NCI-H2107 treated with DMSO at 0.1 percent for 48 hours (cell line): ENCODE results near the gene C10orf62.
A peak's percentile ranks its signal among the peaks of the same experiment; 100 is the strongest.
"Not testable (repeated sequence)": the region's sequence is repeated elsewhere in the genome, so short reads cannot be mapped to it uniquely, and the experiment has no call there.

Experiments used
- DNase-seq: peaks from one replicate; lab custom pipeline; 2025; ENCODE audit not compliant: unreplicated experiment; lab: John Stamatoyannopoulos, UW

The C10orf62 gene

DNA sequence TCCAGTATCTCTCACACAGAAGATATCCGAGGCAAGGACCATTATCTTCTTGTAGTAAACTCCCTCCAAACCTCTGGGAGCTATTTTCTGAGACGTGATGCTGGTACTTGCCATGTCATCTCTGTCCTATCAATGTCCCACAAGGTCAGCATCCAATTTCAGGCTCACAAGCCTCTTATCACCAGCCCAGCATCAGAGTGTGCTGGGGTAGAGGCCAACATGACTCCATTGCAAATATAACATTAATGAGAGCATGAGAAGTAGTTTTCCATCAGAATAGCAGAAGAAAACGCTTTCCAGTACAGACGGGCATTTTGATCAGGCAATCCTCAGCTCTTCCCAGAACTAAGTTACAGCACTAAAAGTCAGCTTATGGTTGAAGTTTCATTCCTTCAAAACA lies 38.2 kb downstream of the C10orf62 start:
- DNase-seq, result no peak

DNA sequence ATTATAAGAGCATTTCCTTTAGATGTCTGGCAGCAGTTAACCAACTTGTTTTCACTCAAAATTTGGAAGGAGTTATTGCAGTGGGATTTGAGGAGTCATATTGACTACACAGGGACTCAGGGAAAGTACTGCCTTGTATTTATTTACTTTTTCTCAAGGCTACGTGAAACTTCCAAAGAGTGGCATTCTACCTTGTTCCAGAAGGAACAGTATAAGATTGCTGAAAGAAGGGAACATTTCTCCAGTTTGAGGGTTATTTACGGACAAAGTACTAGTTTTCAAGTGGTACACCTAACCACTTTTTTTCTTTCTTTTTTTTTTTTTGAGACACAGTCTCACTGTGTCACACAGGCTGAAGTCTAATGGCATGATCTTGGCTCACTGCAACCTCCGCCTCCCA lies 38.7 kb downstream of the C10orf62 start:
- DNase-seq, result no peak

DNA sequence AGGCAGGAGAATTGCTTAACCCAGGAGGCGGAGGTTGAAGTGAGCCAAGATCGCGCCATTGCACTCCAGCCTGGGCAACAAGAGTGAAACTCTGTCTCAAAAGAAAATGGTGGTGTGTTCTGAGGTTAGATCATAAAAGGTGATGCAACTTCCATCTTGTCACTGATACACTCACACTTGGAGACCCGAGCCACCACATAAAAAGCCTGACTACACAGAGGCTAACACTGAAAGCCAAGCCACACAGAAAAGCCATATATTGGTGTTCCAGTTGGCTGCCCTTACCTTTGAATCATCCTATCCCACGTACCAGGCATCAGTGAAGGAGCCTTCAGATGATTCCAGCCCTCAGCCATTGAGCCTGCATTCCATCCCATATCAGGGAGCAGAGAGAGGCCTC lies 39.8 kb downstream of the C10orf62 start:
- DNase-seq, result no peak

DNA sequence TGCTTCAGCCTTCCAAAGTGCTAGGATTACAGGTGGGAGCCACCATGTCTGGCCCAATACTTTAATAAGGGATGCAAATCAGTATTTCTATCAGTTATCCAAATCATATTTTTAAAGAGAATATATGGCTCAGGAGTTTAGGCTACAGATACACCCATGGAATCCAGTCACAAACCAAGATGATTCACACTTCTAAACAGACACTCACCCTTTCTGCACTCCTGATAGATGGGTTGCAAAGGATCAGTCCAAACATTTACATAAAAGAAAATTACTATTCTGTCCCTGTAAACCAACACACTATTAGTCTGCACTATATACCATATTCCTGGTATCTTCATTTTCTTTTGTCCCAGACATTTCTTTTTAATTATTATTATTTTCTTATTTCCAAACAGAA lies 41.6 kb downstream of the C10orf62 start:
- DNase-seq, result no peak

DNA sequence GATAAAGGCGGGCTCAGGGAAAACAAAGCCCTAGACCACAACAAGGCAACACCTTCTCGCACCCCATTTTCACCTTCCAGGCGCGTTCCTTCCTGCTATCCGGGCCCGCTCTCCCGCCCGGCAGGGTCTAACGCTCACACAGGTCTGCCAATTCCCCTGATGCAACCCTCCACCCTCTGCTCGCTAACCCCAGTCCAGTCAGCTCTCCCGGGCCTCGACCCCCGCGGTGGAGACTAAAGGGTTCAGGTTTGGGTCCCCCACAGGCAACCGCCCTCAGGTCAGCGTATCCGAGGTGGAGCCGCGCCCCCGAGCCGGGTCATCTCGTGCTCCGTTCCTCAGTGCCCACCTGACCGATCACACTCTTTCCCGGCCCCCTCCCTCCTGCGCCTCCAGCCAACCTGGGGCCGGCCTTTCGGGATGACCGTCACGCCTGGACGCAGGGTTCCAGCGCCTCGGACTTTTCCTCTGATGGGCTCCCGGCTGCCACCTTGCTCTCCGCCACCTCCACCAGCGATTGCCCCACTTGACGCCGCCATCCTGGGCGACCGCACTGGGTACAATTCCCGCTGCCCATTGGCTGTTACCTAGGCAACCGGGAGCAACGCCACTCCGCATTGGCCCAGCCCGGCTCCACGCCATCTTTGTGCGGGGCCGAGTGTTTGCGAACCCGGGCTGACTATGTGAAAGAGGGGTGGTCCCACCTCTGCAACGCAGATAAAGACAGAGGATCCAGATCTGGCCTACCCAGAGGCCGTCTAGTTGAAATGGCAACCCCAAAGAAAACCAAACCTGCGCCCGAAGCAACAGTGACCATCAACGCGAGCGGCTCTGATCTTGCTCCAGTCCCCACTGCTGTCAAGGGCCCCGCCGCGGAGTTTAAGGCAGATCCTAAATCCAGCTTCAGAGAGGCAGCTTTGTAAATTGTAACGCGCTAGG lies 43.7 kb downstream of the C10orf62 start, which contains the start of gene MORN4:
MORN4 (minus strand) TSS at position 552 of the 936 bp plus-strand sequence. CDS start 13,847 bp downstream, outside the sequence.
- DNase-seq, result peak; percentile 73

DNA sequence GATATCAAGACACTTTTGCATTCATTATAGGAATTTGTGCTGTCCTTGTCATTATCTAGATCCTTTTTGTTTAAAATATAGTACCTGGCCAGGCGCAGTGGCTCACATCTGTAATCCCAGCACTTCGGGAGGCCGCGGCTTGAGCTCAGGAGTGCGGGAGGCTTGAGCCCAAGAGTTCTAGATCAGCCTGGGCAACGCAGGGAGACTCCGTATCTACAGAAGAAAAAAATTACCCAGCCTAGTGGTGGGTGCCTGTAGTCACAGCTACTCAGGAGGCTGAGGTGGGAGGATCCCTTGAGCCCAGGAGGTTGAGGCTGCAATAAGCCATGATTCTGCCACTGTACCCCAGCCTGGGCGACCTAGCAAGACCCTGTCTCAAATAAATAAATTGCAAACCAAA lies 44.4 kb downstream of the C10orf62 start:
- no peak for DNase-seq

DNA sequence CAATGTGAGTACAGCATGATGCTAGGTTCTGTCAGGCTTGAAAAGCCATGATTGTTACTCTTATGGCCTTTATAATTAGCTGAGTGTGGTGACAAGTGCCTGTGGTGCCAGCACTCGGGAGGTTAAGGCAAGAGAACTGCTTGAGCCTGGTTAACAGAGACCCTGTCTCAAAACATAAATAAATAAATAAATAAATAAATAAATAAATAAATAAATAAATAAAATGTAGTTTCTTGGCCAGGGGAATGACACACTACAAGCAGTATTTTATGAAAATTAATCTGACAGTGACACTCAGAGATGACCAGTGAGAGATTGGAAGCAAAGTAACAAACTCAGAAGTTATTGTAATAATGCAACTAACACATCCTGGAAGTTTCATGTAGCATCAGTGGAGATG lies 46.1 kb downstream of the C10orf62 start:
- DNase-seq, result no peak

DNA sequence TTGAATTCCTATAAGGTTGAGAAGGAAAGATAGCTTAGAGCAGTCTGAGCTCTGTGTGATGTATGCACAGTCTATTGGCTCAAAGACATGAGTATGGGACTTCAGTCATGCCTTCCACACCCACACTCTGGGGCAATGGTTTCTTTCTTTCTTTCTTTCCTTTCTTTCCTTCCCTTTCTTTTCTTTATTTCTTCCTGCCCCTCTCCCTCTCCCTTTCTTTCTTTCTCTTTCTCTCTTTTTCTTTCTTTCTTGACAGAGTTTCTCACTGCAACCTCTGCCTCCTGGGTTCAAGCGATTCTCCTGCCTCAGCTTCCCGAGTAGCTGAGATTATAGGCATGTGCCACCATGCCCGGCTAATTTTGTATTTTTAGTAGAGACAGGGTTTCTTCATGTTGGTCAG lies 49.6 kb downstream of the C10orf62 start:
- DNase-seq, result not testable (repeated sequence)

DNA sequence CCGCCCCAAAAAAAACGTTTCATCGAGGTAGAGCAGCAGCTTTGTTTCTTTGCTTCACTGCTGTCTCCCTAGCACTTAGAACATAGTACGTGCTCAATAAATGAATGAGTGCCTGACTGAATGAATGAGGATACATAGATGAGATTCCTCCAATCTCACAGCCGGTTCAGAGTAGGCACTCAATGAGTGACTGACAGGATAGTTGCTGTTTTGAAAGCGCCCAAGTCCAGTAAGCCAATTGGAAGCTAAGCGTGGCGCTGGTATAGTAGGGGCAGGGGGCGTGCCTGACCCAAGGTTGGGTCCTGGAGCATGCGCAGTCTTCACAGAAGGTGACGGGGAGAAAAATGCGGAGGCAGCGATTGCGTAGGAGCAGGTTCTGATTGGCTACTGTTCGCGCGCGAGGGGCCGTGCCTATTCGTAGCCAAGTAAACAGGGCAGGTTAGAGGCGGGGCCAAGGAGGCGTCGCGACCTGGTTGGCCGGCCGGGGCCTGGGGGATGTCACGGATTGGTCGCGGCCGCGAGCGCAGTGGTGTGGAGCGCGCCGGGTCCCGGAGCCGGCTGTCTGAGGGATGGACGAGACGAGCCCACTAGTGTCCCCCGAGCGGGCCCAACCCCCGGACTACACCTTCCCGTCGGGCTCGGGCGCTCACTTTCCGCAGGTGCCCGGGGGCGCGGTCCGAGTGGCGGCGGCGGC lies 50.8 kb downstream of the C10orf62 start, which contains the start of gene PI4K2A:
PI4K2A (plus strand) TSS at position 498 of the 694 bp plus-strand sequence; CDS start at position 570, 72 bp downstream.
- peak; percentile 90 for DNase-seq
